ENCODE measurements around the gene BCAP31.

GRCh38 chrX:153736071-153736820 is 12.1 kb upstream of the BCAP31 start:
- TF ChIP-seq CTCF (IDR thresholded peaks at IDR 0.05) (no peak), POLR2A (IDR thresholded peaks at IDR 0.05) (no peak), EP300 (IDR thresholded peaks at IDR 0.05) (no peak)

Measured in ovary (tissue), 3 donors.